HL-60 (cell line): ENCODE data around the gene GRK7.

Experiments
- CTCF ChIP-seq: IDR thresholded peaks from one replicate; pipeline ENCODE4 v1.5.1; 2011; ENCODE audit warnings: low read length, control low read depth, inconsistent platforms; ENCODE audit not compliant: insufficient read depth
- GABPA ChIP-seq: IDR thresholded peaks from 2 replicates; pipeline ENCODE4 v1.6.1; 2012; ENCODE audit warnings: low read depth
- REST ChIP-seq: IDR thresholded peaks from 2 replicates; pipeline ENCODE4 v1.6.1; 2012; ENCODE audit warnings: low read depth; ENCODE audit not compliant: insufficient replicate concordance
- SPI1 ChIP-seq: IDR thresholded peaks from 2 replicates; pipeline ENCODE4 v1.6.1; 2012; ENCODE audit warnings: low read depth, mild to moderate bottlenecking, borderline replicate concordance

- no peak for TF ChIP-seq CTCF
- no peak for TF ChIP-seq REST
- TF ChIP-seq SPI1: no peak
- TF ChIP-seq GABPA: no peak
These were observed 34.7 kb downstream of the GRK7 start for GRCh38 chr3:141797819-141798447.
